ENCODE results near the gene PCDH9.

DNA sequence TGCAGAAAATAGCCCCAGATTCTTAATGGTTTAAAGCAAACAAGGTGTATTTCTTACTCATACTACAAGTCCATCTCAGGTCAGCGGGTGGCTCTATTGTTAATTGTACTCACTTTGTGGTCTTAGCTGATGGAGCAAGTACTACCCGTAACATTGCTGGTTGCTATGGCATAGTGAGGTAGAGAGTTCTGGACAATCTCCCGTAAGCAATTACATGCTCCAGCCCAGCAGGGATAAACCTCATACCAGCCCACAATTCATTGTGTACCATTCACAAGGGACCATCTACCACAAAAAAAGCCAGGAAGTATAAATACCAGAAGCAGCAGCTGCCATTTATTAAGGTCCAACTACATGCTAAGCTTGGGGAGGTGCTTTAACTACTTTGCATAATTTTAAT, 167.1 kb downstream of the PCDH9 start:
- TF ChIP-seq, protein P1, sequence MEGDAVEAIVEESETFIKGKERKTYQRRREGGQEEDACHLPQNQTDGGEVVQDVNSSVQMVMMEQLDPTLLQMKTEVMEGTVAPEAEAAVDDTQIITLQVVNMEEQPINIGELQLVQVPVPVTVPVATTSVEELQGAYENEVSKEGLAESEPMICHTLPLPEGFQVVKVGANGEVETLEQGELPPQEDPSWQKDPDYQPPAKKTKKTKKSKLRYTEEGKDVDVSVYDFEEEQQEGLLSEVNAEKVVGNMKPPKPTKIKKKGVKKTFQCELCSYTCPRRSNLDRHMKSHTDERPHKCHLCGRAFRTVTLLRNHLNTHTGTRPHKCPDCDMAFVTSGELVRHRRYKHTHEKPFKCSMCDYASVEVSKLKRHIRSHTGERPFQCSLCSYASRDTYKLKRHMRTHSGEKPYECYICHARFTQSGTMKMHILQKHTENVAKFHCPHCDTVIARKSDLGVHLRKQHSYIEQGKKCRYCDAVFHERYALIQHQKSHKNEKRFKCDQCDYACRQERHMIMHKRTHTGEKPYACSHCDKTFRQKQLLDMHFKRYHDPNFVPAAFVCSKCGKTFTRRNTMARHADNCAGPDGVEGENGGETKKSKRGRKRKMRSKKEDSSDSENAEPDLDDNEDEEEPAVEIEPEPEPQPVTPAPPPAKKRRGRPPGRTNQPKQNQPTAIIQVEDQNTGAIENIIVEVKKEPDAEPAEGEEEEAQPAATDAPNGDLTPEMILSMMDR (IDR thresholded peaks at IDR 0.05; ENCODE audit: insufficient read depth, low read length, poor library complexity, severe bottlenecking): no peak
- TF ChIP-seq EZH2phosphoT487 (conservative IDR thresholded peaks at IDR 0.05; ENCODE audit: low read length): no peak

Data from SU-DHL-6 (cell line).